GM12872 (cell line): ENCODE data around the gene R3HDM2.

Experiments used
- CTCF ChIP-seq: IDR thresholded peaks from 3 replicates; pipeline ENCODE4 v1.5.1; 2011; ENCODE audit warnings: low read depth, mild to moderate bottlenecking, low read length, moderate library complexity; ENCODE audit not compliant: insufficient read depth

The R3HDM2 gene

GRCh38 chr12:57276935-57277563 is 153.8 kb downstream of the R3HDM2 start:
- TF ChIP-seq CTCF = peak; percentile 49; the same call in 2 of the 3 replicates

- no peak for TF ChIP-seq CTCF
Observed at GRCh38 chr12:57273516-57273915, 157.3 kb downstream of the R3HDM2 start.

DNA sequence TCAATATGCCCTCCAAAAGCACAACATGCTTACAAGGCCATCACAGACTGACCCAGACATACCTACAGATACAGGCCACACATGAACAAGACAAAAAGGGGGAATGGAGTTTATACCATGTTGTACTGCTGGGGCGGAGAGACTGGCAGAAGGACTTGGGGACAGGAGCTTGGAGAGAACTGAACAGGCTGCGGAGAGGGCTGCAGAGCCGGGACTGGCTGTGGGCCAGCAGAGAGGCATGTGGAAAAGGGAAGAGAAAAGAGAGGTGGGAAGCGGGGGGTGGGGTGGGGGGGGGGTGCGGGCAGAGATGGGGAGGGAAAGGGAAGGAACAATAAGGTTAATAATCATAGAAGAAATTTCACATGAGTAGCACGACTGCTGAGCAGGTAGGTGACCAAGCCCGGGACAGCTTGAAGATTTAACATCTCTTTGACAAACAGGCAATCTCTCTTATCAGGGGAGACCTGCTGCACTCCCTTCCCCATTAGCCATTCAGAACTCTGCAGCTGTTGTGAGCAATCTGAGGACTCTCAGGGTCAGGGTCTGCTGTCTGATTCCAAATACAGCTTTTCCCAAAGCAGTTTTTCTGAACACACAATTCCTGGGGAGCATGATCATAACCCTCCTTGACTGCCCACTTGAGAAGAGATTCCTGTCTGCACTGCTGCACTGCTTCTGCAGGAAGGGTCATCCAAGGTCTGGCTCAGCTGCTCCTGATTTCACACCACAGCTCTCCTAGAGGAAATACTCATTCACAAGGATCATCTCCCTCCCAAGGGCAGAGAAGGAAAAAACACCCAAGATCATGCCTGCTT is 158.3 kb downstream of the R3HDM2 start:
- TF ChIP-seq CTCF = no peak

- no peak for TF ChIP-seq CTCF
Observed at GRCh38 chr12:57270966-57271470, 159.8 kb downstream of the R3HDM2 start.

GRCh38 chr12:57268264-57268663 is 162.6 kb downstream of the R3HDM2 start:
- no peak for TF ChIP-seq CTCF

DNA sequence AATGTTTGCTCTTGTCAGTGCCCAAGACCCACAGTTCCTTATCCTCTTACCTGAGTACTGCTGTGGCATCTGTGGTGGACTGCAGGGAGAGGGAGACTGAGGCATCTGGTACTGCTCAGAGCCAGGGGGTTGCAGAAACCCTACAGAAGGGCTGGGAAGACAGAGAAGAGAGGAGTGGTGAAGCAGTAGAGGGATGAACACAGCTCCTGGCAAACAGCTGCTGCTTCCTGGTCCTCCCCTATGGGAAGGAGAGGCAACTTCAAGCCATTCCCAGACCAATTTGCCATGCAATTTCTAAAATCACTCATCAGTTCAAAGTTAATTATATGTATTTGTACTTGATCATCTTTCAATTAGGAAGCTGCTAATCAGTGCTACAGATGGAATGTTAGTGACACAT is 164.2 kb downstream of the R3HDM2 start:
- TF ChIP-seq CTCF = no peak

GRCh38 chr12:57263096-57263495 is 167.7 kb downstream of the R3HDM2 start:
- no peak for TF ChIP-seq CTCF
